ENCODE data around the gene WWTR1.

WWTR1 gene

DNA sequence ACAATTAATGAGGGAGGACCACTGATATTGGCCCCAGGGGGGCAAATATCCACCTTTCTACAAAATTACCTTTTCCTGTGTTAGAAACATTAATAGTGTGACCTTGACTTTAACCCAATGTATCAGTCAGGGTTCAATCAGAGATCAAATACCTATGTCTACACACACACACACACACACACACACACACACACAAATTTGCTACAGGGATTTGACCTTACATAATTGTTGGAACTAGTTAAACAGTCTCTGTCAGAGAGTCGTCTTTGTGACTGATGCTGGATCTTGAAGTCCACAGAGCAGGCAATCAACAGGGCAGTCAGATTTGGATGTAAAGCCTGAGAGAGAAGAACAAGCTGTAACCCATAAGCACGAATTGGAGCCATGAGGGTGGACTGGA is 150.9 kb downstream of the WWTR1 start:
- Histone ChIP-seq H3K4me3 (ENCODE audit: low read depth, low read length, poor library complexity, severe bottlenecking) (no peak overlapping the region), H3K36me3 (ENCODE audit: insufficient read depth, low read length) (no peaks in the 10 kb centered on the region), H4K20me1 (ENCODE audit: insufficient read depth, low read length) (no peaks in the 10 kb centered on the region), H3K27ac (ENCODE audit: low read depth, low read length, poor library complexity, severe bottlenecking) (no peak overlapping the region), H3K9me3 (ENCODE audit: low read length) (no peaks in the 10 kb centered on the region), H3F3A (ENCODE audit: insufficient read depth, low read length) (no peaks in the 10 kb centered on the region), H3K9me2 (ENCODE audit: low read depth, low read length) (no peaks in the 10 kb centered on the region), H2AFZ (ENCODE audit: low read length) (no peak overlapping the region), H3K79me2 (ENCODE audit: insufficient read depth, low read length) (no peaks in the 10 kb centered on the region), H3K27me3 (ENCODE audit: insufficient read depth, low read length) (0 out of 2 replicates have a peak, but pooled peaks cover 5% of the 10 kb centered on the region), H3K9ac (ENCODE audit: low read length) (no peak overlapping the region), H3K4me1 (ENCODE audit: insufficient read depth, low read length, severe bottlenecking) (no peaks in the 10 kb centered on the region), H3K4me2 (ENCODE audit: low read length) (no peak overlapping the region)
- no peak for TF ChIP-seq EZH2 (IDR thresholded peaks at IDR 0.05; ENCODE audit: borderline replicate concordance, low read length)
- TF ChIP-seq, protein P1, sequence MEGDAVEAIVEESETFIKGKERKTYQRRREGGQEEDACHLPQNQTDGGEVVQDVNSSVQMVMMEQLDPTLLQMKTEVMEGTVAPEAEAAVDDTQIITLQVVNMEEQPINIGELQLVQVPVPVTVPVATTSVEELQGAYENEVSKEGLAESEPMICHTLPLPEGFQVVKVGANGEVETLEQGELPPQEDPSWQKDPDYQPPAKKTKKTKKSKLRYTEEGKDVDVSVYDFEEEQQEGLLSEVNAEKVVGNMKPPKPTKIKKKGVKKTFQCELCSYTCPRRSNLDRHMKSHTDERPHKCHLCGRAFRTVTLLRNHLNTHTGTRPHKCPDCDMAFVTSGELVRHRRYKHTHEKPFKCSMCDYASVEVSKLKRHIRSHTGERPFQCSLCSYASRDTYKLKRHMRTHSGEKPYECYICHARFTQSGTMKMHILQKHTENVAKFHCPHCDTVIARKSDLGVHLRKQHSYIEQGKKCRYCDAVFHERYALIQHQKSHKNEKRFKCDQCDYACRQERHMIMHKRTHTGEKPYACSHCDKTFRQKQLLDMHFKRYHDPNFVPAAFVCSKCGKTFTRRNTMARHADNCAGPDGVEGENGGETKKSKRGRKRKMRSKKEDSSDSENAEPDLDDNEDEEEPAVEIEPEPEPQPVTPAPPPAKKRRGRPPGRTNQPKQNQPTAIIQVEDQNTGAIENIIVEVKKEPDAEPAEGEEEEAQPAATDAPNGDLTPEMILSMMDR (IDR thresholded peaks at IDR 0.05; ENCODE audit: low read length): no peak

DNA sequence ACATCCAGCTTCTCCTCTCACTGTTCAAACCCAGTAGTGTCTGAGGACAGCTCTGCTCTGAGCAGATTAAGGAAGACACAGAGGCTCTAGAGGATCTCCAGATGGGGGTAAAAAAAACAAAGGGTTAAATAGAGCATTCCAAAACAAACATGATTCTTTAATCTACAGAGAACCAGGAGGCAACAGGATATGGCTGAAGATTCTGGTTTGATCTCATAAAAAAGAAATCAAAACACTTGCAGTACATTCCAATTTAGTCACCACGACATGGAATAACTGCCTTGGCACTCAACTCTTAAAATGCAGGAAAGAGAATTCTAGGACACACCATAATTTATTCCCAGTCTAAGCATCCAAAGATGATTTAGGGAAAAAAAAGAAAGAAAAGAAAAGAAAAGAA is 151.3 kb downstream of the WWTR1 start:
- no peaks in the 10 kb centered on the region for H3F3A ChIP-seq (ENCODE audit: insufficient read depth, low read length)
- H3K9ac ChIP-seq (ENCODE audit: low read length): no peak overlapping the region
- H4K20me1 ChIP-seq (ENCODE audit: insufficient read depth, low read length): no peaks in the 10 kb centered on the region
- no peaks in the 10 kb centered on the region for H3K79me2 ChIP-seq (ENCODE audit: insufficient read depth, low read length)
- H3K4me2 ChIP-seq (ENCODE audit: low read length): no peak overlapping the region
- no peak overlapping the region for H3K27ac ChIP-seq (ENCODE audit: low read depth, low read length, poor library complexity, severe bottlenecking)
- no peak overlapping the region for H2AFZ ChIP-seq (ENCODE audit: low read length)
- H3K4me1 ChIP-seq (ENCODE audit: insufficient read depth, low read length, severe bottlenecking): no peaks in the 10 kb centered on the region
- H3K9me2 ChIP-seq (ENCODE audit: low read depth, low read length): no peaks in the 10 kb centered on the region
- TF ChIP-seq, protein P1 (IDR thresholded peaks at IDR 0.05; ENCODE audit: low read length): no peak
- TF ChIP-seq EZH2 (IDR thresholded peaks at IDR 0.05; ENCODE audit: borderline replicate concordance, low read length): no peak
- H3K9me3 ChIP-seq (ENCODE audit: low read length): no peaks in the 10 kb centered on the region
- no peak overlapping the region for H3K4me3 ChIP-seq (ENCODE audit: low read depth, low read length, poor library complexity, severe bottlenecking)
- no peaks in the 10 kb centered on the region for H3K36me3 ChIP-seq (ENCODE audit: insufficient read depth, low read length)
- H3K27me3 ChIP-seq (ENCODE audit: insufficient read depth, low read length): 0 out of 2 replicates have a peak, but pooled peaks cover 5% of the 10 kb centered on the region

DNA sequence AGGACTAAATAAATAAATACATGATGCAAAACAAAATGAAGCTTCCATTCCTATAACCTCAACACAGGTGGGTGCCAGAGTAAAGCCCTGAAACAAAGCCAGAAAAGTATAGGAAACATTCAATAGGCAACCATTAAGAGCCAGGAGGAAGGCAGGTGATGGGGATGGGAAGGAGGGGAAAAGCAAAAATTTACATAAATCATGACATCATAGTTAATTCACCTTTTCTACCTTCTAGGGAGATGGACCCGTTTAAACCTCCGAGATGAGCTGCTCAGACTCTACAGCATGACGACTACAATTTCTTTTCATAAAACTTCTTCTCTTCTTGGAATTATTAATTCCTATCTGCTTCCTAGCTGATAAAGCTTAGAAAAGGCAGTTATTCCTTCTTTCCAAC is 155.4 kb downstream of the WWTR1 start:
- no peak overlapping the region for H3K9ac ChIP-seq (ENCODE audit: low read length)
- H4K20me1 ChIP-seq (ENCODE audit: insufficient read depth, low read length): no peaks in the 10 kb centered on the region
- no peaks in the 10 kb centered on the region for H3K9me2 ChIP-seq (ENCODE audit: low read depth, low read length)
- no peak overlapping the region for H3K4me2 ChIP-seq (ENCODE audit: low read length)
- no peak overlapping the region for H2AFZ ChIP-seq (ENCODE audit: low read length)
- H3K4me3 ChIP-seq (ENCODE audit: low read depth, low read length, poor library complexity, severe bottlenecking): no peak overlapping the region
- no peaks in the 10 kb centered on the region for H3K36me3 ChIP-seq (ENCODE audit: insufficient read depth, low read length)
- no peaks in the 10 kb centered on the region for H3K79me2 ChIP-seq (ENCODE audit: insufficient read depth, low read length)
- no peaks in the 10 kb centered on the region for H3K27me3 ChIP-seq (ENCODE audit: insufficient read depth, low read length)
- H3K27ac ChIP-seq (ENCODE audit: low read depth, low read length, poor library complexity, severe bottlenecking): no peak overlapping the region
- no peaks in the 10 kb centered on the region for H3K4me1 ChIP-seq (ENCODE audit: insufficient read depth, low read length, severe bottlenecking)
- no peaks in the 10 kb centered on the region for H3K9me3 ChIP-seq (ENCODE audit: low read length)
- TF ChIP-seq EZH2 (IDR thresholded peaks at IDR 0.05; ENCODE audit: borderline replicate concordance, low read length): no peak
- TF ChIP-seq, protein P1 (IDR thresholded peaks at IDR 0.05; ENCODE audit: low read length): no peak
- H3F3A ChIP-seq (ENCODE audit: insufficient read depth, low read length): no peaks in the 10 kb centered on the region

All from OCI-LY1 (cell line).